ENCODE results near the gene CASTOR1.

- TF ChIP-seq CTCF (IDR thresholded peaks at IDR 0.05) (no peak), POLR2A (IDR thresholded peaks at IDR 0.05) (no peak)
Observed at GRCh38 chr22:30265131-30265720, 24.1 kb downstream of the CASTOR1 start.

Data from heart left ventricle (tissue), 13 donors.